Measurements from ENCODE around the gene WWTR1. TPM values are rescaled to one million over a fixed set of nuclear protein-coding genes. Genes with fewer than 3 reads are reported as not detected.

WWTR1 gene
- polyA plus RNA-seq, 2 of the 4 experiments (the other 2 are of a cell fraction), result 99.7 to 164 TPM

DNA sequence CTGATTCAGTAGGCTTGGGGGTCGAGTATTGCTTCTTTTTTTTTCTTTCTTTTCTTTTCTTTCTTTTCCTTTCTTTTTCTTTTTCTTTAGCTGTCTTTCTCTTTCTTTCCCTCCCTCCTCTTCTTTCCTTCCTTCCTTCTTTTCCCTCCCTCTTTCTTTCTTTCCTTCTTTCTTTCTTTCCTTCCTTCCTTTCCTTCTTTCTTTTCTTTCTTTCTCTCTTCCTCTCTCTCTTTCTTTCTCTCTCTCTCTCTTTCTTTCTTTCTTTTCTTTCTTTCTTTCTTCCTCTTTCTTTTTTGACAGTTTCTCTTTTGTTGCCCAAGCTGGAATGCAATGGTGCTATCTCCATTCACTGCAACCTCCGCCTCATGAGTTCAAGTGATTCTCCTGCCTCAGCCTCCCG is 147.3 kb downstream of the WWTR1 start:
- no peak for ATAC-seq
- Histone ChIP-seq H3K4me3 (no peak overlapping the region), H3K27ac (no peak overlapping the region), H3K9me3 (no peaks in the 10 kb centered on the region), H3K4me2 (no peak overlapping the region), H3K4me1 (peaks cover 21% of the 10 kb centered on the region; the same call in 2 of the 3 replicates)
- ChIA-PET CTCF (interaction anchor here (0.7 to 5.1 kb wide), 11 partner anchors 21 to 298 kb away, joined by 3 to 52 read pairs (median 9); partner anchors contain the start of gene COMMD2), POLR2A (no interaction called here)
- no peak for FAIRE-seq
- WGBS (ENCODE audit: missing lambda C conversion rate), result 77% methylated on average over 3 of the region's 3 CpGs
- no peak for DNase-seq (ENCODE audit: low read depth in 1 of 2, low spot score in 1 of 2)
- TF ChIP-seq CEBPB (IDR thresholded peaks at IDR 0.05), result no peak
- TF ChIP-seq RAD21 (conservative IDR thresholded peaks at IDR 0.05 in 1 of 2, IDR thresholded peaks at IDR 0.05 in 1 of 2), result no peak
- TF ChIP-seq SREBF2 (IDR thresholded peaks at IDR 0.05), result no peak
- TF ChIP-seq JUN (IDR thresholded peaks at IDR 0.05), result no peak
- TF ChIP-seq, protein P1, sequence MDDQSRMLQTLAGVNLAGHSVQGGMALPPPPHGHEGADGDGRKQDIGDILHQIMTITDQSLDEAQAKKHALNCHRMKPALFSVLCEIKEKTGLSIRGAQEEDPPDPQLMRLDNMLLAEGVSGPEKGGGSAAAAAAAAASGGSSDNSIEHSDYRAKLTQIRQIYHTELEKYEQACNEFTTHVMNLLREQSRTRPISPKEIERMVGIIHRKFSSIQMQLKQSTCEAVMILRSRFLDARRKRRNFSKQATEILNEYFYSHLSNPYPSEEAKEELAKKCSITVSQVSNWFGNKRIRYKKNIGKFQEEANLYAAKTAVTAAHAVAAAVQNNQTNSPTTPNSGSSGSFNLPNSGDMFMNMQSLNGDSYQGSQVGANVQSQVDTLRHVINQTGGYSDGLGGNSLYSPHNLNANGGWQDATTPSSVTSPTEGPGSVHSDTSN (IDR thresholded peaks at IDR 0.05), result no peak
- TF ChIP-seq ZNF302 (CRISPR knock-in tag; IDR thresholded peaks at IDR 0.05), result no peak
- TF ChIP-seq MAFK (IDR thresholded peaks at IDR 0.05; ENCODE audit: partially characterized antibody), result no peak
- no peak for TF ChIP-seq PHF8 (IDR thresholded peaks at IDR 0.05; ENCODE audit: borderline replicate concordance, low read depth)
- TF ChIP-seq KDM1A (IDR thresholded peaks at IDR 0.05; ENCODE audit: low read depth), result no peak
- TF ChIP-seq, protein P2, sequence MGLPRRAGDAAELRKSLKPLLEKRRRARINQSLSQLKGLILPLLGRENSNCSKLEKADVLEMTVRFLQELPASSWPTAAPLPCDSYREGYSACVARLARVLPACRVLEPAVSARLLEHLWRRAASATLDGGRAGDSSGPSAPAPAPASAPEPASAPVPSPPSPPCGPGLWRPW (IDR thresholded peaks at IDR 0.05), result no peak

DNA sequence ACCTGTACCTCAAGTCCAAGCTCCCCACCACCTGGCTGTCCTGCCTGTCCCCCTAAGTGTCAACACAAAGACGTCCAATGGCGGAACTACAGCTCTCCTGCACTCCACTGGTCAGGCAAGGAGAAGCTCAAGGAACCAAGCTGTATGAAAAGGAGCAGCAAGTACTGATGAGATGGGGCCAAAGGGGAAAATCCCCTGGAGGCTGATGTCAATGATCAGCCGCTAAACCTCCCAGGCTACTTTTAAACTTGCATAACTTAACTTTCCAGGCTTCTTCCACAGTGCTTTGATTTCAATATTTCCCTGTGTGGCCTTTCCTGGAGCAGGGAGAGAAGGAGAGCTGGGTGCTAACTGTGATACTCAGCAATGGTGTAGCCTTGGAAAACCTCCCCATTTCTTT is 148.3 kb downstream of the WWTR1 start:
- no peak for FAIRE-seq
- H3K27ac ChIP-seq, result no peak overlapping the region
- H3K4me3 ChIP-seq, result no peak overlapping the region
- no peaks in the 10 kb centered on the region for H3K9me3 ChIP-seq
- ChIA-PET POLR2A (no interaction called here), CTCF (interaction anchor here (1.0 to 5.1 kb wide), 9 partner anchors 14 to 264 kb away, joined by 3 to 52 read pairs (median 9); partner anchors contain the start of gene COMMD2)
- no peak for DNase-seq (ENCODE audit: low read depth in 1 of 2, low spot score in 1 of 2)
- H3K4me1 ChIP-seq, result peaks cover 21% of the 10 kb centered on the region; the same call in 2 of the 3 replicates
- no peak for TF ChIP-seq BHLHE40 (IDR thresholded peaks at IDR 0.05; ENCODE audit: low read depth, low read length)
- no peak for TF ChIP-seq SREBF2 (IDR thresholded peaks at IDR 0.05)
- TF ChIP-seq CBX2 (IDR thresholded peaks at IDR 0.05; ENCODE audit: borderline replicate concordance, low read depth), result no peak
- no peak for TF ChIP-seq RARB (CRISPR knock-in tag; IDR thresholded peaks at IDR 0.05)
- TF ChIP-seq POLR2A (IDR thresholded peaks at IDR 0.05; ENCODE audit: low read length), result no peak
- TF ChIP-seq, protein P3, sequence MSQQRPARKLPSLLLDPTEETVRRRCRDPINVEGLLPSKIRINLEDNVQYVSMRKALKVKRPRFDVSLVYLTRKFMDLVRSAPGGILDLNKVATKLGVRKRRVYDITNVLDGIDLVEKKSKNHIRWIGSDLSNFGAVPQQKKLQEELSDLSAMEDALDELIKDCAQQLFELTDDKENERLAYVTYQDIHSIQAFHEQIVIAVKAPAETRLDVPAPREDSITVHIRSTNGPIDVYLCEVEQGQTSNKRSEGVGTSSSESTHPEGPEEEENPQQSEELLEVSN (IDR thresholded peaks at IDR 0.05; ENCODE audit: borderline replicate concordance, low read depth), result no peak
- TF ChIP-seq, protein P4, sequence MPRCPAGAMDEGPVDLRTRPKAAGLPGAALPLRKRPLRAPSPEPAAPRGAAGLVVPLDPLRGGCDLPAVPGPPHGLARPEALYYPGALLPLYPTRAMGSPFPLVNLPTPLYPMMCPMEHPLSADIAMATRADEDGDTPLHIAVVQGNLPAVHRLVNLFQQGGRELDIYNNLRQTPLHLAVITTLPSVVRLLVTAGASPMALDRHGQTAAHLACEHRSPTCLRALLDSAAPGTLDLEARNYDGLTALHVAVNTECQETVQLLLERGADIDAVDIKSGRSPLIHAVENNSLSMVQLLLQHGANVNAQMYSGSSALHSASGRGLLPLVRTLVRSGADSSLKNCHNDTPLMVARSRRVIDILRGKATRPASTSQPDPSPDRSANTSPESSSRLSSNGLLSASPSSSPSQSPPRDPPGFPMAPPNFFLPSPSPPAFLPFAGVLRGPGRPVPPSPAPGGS (IDR thresholded peaks at IDR 0.05), result no peak
- TF ChIP-seq HEYL (CRISPR knock-in tag; IDR thresholded peaks at IDR 0.05), result no peak
- TF ChIP-seq ZFP36 (IDR thresholded peaks at IDR 0.05; ENCODE audit: borderline replicate concordance, partially characterized antibody), result no peak
- TF ChIP-seq, protein P5, sequence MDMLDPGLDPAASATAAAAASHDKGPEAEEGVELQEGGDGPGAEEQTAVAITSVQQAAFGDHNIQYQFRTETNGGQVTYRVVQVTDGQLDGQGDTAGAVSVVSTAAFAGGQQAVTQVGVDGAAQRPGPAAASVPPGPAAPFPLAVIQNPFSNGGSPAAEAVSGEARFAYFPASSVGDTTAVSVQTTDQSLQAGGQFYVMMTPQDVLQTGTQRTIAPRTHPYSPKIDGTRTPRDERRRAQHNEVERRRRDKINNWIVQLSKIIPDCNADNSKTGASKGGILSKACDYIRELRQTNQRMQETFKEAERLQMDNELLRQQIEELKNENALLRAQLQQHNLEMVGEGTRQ (IDR thresholded peaks at IDR 0.05), result no peak
- TF ChIP-seq SMC3 (IDR thresholded peaks at IDR 0.05), result no peak
- no peak for TF ChIP-seq TP53 (CRISPR knock-in tag; IDR thresholded peaks at IDR 0.05)
- TF ChIP-seq FOSB (CRISPR knock-in tag; IDR thresholded peaks at IDR 0.05), result no peak
- TF ChIP-seq, protein P1 (IDR thresholded peaks at IDR 0.05), result no peak
- WGBS (ENCODE audit: missing lambda C conversion rate), result 88% methylated on average over 3 of the region's 3 CpGs
- no peak overlapping the region for H3K4me2 ChIP-seq
- no peak for ATAC-seq
